Placental epithelial cell (primary cell): Measurements from ENCODE around the gene DOK5. TPM values are rescaled to one million over a fixed set of nuclear protein-coding genes. Genes with fewer than 3 reads are reported as not detected.

Source experiments
- total RNA-seq: library from RNA; depleted of rRNA; stranded (reverse); fragments of >200 nt; gene quantifications from 2 replicates; pipeline ENCODE4 v1.2.3, GENCODE V29; 2012

DOK5 gene
- total RNA-seq: 0.43 and 3.1 TPM in 2 replicates

DNA sequence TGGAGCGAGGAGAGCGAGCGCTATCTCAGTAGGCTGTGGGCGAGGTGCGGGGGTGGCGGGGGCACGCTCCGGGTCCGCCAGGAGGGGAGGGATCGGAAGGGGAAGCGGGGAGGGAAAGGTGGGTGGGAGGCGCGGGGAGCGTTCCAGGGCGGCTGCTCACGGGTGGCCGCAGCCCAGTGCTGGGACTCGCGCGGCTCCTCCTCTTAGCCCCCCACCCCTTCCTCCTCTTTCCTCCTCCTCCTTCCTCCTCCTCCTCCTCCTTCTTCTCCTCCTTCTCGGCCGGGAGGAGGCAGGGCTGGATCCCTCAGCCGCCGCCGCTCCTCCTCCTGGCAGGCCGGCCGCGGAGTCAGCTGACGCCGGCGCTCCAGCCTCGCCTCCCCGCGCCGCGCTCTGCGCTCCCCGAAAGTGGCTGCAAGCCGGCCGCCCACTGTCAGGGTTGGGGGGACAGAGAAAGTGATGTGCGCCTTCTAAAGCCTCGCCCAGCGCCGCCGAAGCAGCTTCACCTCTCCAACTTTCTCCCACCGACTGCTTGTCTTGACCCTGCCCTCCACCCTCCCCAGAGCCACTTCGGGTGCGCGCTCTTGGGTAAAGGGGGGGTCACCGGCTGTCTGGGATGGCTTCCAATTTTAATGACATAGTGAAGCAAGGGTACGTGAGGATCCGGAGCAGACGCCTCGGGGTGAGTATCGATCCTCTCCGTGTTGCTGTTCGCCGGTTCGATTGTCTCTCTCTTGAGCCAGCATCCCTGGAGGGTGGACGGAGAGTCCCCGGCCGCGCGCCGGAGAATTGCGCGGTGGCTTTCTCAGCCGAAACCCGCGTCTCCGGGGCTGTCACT is at the start of gene DOK5:
TSS of gene DOK5 (plus strand) at position 260 of the 835 bp plus-strand sequence. CDS start at position 614, 354 bp downstream.

